ENCODE measurements around the gene PTGDS.

- TF ChIP-seq CTCF (IDR thresholded peaks at IDR 0.05) (no peak), POLR2A (IDR thresholded peaks at IDR 0.05) (no peak)
These were observed 7.2 kb downstream of the PTGDS start for GRCh38 chr9:136984464-136985026.
